ENCODE results near the gene ADAMTSL1.

DNA sequence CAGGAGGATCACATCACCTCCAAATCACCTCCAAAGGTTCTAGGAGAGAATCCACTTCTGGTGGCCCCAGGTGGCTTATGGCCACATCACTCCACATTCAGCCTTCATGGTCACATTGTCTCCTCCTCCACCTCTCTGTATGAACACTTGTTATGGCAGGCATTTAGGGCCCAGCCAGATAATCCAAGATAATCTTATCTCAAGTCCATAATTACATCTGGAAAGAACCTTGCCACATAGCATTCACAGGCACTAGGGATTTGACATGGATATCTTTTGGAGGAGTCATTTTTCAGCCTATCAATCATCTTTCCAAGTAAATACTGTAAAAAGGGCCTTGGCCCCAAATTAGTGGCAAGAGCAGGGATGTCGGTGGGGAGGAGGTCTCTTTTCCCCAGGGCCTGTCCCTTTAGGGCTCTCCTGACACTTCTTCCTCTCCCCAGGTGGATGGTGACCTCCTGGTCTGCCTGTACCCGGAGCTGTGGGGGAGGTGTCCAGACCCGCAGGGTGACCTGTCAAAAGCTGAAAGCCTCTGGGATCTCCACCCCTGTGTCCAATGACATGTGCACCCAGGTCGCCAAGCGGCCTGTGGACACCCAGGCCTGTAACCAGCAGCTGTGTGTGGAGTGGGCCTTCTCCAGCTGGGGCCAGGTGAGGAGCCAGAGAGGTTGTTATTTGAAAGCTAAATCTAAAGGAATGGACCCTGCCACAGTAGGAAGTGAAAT, 418.2 kb downstream of the ADAMTSL1 start:
- TF ChIP-seq NANOG (IDR thresholded peaks at IDR 0.05; ENCODE audit: insufficient read depth, low read depth, low read length, poor library complexity, severe bottlenecking) (no peak), SRF (IDR thresholded peaks at IDR 0.05; ENCODE audit: low read depth, low read length) (no peak), SUZ12 (IDR thresholded peaks at IDR 0.05; ENCODE audit: low read length) (no peak), RAD21 (IDR thresholded peaks at IDR 0.05 in 1 of 2, conservative IDR thresholded peaks at IDR 0.05 in 1 of 2; ENCODE audit: low read depth in 2 of 2, low read length in 2 of 2) (no peak), PHF8 (conservative IDR thresholded peaks at IDR 0.05; ENCODE audit: low read depth, low read length) (no peak), SIX5 (IDR thresholded peaks at IDR 0.05; ENCODE audit: low read depth, low read length) (no peak), POLR2A (IDR thresholded peaks at IDR 0.05; ENCODE audit: control extremely low read depth in 1 of 2, low read depth in 2 of 2, low read length in 2 of 2) (no peak)
- TF ChIP-seq, protein P1, sequence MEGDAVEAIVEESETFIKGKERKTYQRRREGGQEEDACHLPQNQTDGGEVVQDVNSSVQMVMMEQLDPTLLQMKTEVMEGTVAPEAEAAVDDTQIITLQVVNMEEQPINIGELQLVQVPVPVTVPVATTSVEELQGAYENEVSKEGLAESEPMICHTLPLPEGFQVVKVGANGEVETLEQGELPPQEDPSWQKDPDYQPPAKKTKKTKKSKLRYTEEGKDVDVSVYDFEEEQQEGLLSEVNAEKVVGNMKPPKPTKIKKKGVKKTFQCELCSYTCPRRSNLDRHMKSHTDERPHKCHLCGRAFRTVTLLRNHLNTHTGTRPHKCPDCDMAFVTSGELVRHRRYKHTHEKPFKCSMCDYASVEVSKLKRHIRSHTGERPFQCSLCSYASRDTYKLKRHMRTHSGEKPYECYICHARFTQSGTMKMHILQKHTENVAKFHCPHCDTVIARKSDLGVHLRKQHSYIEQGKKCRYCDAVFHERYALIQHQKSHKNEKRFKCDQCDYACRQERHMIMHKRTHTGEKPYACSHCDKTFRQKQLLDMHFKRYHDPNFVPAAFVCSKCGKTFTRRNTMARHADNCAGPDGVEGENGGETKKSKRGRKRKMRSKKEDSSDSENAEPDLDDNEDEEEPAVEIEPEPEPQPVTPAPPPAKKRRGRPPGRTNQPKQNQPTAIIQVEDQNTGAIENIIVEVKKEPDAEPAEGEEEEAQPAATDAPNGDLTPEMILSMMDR (IDR thresholded peaks at IDR 0.05; ENCODE audit: control extremely low read depth in 1 of 3, insufficient read depth in 1 of 3, low read depth in 1 of 3, low read length in 3 of 3) = no peak
- TF ChIP-seq, protein P2, sequence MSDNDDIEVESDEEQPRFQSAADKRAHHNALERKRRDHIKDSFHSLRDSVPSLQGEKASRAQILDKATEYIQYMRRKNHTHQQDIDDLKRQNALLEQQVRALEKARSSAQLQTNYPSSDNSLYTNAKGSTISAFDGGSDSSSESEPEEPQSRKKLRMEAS (IDR thresholded peaks at IDR 0.05) = no peak

Data from H1 (cell line).